AG20443 (cell line): ENCODE results near the gene TMEM147.

Source experiments
- DNase-seq: peaks from one replicate; pipeline ENCODE4 v3.0.0; 2012; ENCODE audit warnings: low spot score, mixed read lengths

TMEM147 gene

DNA sequence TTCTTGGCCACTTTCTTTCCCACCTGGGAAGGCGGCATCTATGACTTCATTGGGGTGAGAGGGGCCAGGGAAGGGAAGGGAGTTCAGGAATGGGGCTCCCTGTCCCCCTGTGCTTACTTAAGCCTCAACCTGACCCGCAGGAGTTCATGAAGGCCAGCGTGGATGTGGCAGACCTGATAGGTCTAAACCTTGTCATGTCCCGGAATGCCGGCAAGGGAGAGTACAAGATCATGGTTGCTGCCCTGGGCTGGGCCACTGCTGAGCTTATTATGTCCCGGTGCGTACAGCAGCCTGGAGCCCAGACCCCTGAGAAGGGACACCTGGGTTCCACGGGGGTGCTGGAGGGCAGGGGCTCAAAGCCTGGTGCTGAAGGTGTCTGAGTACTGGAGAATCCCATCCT lies 1.1 kb downstream of the TMEM147 start:
- DNase-seq = no peak

DNA sequence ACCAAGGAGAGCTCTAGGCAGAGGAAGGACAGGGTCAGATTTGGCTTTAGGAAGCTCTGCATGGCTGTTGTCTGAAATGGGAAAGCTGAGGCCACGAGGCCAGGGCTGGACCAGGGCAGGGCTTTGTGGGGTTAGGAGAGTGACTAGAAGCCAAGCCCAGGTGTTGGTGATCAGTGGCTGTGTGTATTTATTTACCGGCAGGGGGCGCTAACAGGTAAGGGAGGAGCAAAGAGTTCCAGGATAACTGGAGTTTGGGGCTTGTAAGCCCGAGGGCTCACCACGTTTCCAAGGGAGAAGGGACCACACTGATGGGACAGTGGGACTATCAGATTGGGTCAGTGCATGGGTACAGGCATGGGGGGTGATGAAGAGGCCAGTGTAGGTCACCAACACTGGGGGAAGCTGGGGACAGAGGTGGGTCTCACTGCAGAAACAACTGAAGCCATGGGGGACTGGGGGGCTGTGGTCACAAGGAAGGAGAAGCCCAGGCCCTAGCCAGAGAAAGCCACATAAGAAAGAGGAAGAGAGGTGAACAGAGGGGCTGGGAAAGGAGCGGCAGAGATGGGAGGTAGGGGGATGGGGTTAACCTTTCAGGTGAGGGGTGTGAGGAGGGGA lies 3.9 kb downstream of the TMEM147 start:
- DNase-seq = peak; percentile 77

DNA sequence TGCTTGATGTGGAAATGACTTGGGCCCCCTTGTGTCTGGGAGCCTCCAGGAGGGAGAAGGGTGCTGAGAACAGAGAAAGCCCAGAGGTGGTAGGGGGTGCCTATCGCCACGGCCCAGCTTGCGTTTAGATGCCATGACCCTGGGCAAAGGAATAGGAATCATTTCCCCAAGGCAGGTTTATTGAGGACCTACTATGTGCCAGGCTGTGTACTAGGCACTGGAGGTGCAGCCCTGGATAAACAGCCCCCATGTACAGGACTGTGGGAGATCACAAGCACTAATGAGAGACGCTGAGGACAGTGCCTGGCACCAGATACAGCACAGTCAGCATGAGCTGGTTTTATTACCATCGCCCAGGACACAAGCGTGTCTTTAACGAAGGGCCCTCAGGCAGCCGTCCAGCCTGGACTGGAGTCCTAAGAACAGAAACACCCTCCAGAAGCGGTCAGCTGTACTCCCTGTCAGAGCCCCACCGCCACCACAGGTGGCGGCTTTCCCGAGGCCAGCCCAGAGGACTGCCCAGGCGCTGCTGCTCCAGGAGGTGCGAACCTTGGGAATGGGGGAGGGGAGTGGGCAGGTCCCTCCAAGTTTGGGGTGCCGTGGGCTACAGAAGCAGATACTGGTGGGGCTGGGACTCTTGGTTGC lies 4.6 kb downstream of the TMEM147 start:
- no peak for DNase-seq

DNA sequence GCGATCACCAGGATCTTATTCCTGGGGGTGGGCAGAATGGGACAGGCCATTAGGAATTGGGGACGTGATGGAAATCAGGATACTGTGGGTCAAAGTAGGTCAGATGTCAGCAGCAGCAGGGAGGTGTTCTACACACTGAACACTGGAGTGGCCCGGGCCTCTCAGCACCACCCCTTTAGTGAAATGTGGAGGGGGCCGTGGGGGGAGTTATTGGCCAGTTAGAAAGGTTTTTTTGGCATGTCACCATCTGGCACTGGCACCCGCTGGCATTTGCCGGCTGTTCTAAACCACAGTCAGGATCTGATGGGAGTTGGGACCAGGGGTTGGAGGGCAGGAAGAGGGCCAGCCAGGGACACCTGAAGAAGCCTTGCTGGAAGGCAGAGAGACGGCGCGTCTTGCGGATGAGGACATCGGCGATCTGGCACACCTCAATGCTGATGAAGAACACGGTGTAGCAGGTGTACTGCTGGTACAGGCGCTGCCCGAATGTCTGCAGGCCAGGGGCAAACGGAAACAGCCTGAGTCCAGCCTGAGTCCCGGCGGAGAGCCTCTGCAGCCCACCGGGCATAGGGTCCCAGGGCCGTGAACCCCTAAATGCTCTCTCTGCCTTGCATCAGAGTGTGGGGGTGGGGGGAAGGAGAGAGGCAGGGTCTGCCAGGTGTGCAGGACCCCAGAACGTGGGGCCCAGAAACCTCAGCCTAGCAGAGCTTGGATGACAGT lies 5.8 kb downstream of the TMEM147 start:
- no peak for DNase-seq

DNA sequence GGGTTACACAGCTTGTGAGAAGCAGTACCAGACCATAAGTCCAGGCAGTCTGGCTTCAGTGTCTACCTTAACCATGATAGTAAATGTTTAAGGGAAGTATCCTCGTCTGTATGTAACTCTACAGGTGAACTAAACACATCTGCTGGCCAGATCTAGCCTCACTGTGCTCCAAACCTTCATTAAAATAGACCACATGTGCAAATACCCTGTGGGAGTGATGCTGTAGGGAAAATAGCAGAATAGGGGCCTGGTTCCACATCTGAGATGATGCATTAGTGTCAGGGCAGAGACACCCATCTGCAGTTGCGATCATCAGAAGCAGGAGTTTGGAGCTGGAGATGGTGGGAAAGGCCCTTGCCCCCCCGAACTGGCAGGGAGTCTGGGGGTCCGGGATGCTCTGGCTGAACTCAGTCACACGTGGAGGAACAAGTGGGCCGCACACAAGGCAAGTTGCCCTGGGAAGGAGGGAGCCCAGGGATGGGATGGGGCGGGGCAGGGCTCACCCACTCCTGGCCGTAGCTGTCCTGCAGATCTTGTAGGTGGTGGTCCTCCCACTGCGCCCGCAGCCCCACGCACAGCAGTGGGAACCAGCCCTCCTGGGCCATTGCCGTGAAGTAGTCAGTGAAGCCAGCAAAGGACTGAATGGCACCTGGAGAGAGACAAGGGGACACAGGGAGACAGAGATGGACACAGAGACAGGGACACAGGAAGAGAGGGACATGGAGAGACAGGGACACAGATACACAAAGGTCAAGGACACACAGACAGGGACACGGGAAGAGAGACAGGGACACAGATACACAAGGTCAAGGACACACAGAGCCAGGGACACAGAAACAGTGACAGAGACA lies 7.3 kb downstream of the TMEM147 start:
- DNase-seq = no peak

DNA sequence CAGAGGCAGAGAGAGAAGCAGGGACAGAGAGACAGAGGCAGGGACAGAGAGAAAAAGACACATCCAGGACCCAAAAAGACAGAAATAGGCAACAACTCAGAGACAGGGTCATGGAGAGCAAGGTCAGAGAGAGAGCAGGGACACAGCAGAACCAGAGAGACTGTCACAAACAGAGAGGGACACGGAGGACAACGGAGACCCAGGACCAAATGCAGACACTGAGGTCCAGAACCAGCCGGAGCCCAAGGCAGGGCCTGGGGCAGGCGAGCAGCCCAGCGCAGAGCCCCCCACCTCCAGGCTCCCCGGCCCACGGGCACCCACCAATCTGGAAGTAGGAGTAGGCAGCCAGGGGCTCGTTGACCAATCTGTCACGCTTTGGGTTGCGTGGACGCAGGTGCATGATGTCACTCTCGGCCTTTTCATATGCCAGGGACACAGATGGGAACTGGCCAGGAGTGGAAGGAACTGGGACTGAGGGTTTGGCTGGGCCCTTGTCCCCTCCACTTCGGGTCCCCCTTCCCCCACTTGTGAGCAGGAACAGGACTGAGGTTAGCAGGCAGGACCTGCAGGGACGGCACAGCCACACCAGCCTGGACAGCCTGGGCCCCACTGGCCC lies 8.1 kb downstream of the TMEM147 start:
- DNase-seq = no peak

DNA sequence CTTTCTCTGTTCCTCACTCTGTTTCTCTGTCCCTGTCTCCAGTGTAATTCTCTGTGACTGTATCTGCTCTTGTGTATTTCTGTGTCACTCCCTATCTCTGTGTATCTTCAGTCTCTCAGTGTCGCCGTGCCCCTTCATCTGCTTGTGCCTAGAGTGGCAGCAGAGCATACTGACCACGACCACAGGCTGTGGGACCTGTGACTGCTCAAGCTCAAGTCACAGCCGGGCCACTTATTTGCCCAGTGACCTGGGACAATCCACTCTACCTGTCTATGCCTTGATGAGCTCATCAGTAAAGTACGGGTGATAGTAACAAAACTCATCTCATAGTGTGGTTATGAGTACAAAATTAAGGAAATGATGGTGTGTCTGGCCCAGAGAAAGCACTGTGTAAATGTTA lies 8.7 kb downstream of the TMEM147 start:
- no peak for DNase-seq

DNA sequence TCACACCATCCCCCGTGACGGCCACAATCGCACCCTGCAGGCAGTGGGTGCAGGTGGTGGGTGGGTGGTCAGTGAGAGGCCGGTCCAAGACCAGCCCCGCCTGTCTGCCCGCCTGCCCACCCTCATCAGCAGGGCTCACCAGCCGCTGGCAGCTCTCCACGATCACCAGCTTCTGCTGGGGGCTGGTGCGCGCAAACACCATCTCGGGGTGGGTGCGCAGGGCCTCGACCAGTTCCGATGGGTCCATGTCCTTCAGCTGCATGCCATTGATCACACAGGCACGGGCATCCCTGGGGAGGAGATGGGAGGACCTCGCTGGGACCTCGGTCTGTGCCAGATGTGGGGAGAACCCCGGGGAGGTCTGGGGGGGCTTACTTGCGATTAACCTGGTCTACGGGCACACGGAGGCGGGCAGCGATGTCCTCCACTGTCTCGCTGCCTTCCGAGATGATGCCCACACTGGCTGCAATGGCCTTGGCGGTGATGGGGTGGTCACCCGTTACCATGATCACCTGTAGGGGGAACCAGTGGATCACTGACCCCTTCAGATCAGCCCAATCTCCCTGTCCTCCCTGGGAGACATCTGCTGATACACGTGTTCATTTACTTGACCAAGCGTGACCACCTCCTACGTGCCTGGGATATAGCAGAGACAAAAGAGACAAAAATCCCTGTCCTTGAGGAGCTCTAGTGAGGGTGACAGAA lies 10.0 kb downstream of the TMEM147 start:
- peak; percentile 40 for DNase-seq

DNA sequence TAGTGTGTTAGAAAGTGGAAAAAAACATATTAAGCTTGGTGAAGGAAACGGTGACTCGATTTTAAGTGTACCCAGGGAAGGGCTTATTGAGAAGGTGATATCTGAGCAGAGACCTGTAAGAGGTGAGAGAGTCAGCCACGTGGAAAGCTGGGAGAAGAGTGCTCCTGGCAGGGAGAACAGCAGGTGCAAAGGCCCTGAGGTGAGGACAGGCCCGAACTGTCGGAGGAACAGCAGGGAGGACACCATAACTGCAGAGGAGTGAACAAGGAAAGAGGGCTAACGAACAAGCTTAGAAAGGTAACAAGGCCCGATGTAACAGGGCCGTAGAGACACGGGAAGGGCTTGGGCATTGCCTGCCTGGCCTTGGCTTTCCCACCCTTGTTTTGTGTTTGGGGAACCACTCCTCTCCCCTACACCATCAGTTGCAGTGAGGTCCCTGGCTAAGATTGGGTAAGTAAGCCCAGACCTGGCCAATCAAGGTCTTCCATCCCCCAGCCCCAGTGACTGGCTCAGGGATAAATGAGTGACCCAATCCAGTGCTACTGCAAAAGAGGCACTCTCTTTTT lies 10.7 kb downstream of the TMEM147 start:
- no peak for DNase-seq

DNA sequence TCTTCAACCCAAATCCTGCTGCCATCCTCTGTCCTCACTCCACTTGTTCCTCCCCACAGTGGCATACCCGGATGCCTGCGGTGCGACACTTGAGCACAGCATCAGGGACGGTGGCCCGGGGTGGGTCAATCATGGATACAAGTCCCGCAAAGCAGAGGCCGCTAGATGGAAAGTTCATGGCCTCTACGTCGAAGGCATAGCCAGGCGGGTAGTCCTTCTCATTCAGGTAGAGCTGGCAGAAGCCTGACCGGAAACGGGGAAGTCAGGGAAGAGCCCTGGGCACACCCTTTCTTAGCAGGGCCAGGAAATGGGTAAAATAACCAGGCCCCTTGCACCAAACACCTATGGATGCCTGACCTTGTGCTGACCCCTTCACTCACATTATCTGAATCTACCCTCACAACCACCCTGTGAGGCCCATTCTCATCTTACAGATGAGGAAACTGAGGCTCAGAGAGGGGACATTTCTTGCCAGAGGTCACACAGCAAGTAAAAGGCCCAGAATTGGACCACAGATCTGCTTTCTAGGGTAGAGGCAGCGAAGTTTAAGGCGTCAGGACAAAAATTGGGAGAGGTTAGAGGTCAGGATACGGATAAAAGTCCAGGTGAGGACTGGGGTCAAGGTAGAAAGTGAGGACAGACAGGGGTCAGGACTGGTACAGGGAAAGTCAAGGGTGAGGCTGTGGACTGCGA lies 11.6 kb downstream of the TMEM147 start:
- no peak for DNase-seq

DNA sequence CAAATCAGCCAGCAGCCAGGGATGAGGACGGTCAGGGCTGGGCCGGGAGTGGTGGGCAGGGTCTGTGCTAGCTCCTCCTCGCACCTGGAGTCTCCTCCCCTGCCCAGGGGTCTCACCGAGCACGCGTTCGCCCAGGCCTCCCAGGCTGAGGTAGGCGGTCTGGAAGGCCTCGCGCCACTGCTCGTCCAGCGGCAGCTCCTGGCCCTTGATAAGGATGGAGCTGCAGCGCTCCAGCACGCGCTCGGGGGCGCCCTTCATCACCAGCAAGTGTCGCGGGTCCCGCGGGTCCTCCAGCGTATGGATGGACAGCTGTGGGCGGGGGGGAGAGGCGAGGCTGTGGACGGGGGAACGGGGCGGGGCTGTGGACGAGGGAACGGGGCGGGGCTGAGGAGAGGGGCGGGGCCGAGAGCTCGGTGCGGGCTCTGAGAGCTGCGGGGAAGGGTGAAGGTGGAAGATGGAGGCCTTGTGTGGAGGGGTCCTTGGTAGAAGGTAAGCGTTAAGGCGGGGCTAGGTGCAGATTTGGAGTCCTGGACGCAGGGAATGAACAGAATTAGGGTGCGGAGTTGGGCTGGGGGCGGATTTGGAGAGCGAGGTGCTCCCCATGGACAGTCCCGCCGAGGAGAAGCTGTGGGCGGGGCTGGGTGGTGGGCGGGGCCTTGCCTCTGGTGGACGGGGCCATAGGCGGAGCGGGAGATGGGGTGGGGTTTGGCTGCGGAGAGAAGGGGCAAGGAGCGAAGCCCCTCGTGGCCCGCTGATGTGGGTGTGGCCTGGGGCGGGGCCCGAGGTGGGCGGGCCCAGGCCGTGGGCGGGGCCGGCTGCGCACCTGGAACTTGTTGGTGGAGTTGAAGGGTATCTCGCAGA lies 12.3 kb downstream of the TMEM147 start:
- DNase-seq = peak; percentile 74

DNA sequence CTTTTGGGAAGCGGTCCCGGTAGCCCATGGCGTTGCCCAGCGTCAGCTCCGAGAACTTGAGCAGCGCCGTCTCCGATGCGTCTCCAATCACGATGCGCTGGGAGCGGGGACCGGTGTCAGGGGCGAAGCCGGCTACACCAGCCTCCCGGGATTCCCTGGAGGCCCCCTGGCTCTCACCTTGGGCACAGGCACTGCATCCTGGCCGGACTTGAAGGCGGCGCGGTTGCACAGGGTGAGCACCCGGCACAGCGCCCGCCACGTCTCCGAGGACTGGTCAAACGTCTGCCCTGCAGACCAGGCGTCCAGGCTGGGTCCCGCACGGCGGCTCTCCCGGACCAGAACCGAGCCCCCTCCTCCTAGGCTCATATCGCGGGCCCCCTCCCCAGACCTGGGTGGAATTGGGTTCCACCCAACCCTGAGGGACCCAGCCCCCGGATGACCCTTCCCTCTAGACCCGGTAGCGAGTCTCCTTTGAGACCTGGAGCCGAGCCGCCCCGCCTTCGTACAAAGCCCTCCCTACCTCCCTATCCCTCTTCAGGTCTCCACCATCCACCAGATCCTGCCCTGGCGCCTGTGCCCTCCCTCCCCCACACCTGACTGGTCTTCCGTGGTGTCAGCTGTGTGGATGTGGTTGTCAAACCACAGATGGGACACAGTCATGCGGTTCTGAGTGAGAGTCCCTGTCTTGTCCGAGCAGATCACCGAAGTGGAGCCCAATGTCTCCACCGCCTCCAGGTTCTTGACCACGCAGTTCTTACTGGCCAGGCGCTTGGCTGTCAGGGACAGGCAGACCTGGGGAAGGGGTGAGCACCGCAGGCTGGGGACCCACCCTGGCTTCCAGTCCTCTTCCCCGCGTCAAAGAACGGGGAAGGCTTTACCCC lies 13.2 kb downstream of the TMEM147 start:
- no peak for DNase-seq

DNA sequence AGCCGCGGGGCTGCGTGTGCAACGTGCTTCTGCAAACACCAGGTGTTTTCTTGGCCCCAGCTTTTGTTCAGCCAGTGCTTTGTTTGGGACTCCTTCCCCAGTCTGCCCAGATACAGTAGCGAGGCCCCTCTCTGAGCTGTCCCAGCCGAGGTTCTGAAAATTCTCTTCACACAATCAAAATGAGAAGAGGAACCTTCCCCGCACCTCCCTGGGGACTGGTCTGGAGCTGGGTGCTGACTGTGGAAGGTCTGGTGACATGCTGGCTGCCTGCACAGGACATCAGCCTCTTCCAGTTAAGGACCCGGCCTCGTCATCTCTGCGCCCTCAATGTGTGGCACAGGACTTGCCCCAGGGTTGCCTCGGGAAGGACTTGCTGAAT lies 13.8 kb downstream of the TMEM147 start:
- DNase-seq = no peak

DNA sequence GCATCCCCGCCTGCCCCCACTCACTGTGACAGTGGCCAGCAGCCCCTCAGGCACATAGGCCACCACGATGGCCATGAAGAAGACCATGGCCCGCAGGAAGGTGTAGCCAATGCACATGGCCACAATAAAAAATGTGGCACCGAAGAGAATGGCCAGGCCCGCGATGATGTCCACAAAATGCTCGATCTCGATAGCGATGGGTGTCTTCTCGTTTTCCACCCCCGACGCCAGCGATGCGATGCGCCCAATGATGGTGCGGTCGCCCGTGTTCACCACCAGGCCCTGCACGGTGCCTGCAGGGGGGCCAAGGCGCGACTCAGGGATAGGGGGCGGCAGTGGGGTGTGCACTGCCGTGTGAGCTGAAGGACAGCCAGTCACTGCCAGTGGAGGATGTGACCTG lies 14.4 kb downstream of the TMEM147 start:
- DNase-seq = no peak

DNA sequence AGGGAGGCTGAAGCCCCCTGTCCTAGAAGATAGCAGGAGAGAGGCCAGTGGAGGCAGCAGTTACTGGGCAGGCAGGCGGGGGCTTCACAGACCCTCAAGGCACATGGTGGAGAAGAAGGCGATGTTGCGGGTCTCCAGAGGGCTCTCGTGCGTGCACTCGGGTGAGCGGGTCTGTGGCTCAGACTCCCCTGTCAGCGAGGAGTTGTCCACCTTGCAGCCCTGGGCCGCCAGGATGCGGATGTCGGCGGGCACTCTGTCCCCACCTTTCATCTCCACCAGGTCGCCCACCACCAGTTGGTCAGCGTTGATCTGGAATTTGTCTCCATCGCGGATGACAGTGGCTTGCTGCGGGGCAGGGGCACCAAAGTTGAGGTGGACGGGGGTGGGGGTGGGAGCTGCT lies 14.8 kb downstream of the TMEM147 start:
- no peak for DNase-seq

DNA sequence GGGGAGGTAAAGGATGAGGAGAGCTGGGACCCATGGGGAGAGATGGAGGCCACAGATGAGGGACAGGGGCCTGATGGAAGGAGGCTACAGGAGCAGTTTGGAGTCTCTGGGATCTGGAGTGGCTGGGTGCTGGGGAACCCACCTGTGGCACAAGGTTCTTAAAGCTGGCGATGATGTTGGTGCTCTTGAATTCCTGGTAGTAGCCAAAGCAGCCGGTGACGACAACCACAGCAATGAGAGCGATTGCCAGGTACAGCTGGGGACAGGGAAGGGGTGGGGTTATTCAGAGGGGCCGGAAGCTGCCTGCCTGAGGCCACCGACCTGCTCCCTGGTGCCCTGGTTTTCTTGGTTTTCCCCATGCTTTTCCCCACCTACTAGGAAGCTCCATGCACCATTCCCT lies 15.3 kb downstream of the TMEM147 start:
- no peak for DNase-seq

DNA sequence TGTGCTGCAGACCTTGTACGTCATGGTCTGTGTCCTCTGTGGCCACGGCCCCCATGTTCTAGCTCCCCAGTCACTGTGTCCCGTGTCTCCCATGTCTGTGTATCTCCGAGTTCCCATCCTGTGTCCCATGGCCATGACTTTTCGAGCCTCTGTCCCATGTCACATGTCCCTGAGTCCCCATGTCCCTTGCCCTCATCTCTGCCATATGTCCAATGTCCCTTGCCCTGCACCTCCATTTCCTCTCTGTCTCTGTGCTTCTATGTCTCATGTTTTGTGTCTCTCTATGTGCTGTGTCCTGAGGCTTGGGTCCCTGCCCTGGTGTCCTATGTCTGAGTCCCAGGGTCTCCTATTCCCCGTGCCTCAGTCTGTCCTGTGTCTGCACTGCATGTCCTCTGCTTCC lies 16.0 kb downstream of the TMEM147 start:
- DNase-seq = no peak

DNA sequence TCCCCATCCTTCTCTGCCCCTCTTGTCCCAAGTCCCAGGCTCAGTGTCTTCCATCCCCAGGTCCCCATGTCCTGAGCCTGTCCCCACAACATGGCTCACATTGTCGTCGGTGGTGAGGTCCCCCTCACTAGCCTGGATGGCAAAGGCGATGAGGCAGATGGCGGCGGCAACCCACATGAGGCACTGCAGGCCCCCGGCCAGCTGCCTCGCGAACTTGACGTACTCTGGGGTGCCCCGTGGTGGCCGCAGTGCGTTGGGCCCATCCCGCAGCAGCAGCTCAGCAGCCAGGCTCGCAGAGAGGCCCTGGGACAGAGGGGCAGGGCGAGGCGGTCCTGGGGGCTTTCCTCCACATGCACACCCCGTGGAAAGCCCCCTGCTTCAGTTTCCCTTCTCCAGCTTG lies 16.9 kb downstream of the TMEM147 start:
- no peak for DNase-seq

DNA sequence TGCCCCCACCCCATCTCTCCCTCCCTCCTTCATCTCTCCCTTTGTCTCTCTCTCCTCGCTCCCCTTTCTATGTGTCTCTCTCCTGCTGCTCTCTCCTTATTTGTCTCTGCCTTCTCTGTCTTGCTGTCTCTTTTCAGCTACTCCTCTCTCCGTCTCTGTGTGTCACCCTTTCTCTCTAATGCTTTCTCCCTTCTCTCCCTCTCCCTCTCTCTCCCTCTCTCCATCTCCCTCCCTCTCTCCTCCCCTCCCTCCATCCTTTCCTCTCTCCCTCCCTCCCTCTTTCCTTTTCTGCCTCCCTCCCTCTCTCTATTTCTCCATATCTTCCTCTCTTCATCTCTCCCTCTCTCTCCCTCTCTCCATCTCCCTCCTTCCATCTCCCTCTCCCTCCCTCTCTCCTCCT lies 17.4 kb downstream of the TMEM147 start:
- DNase-seq = no peak
